T-helper 1 cell treated with Interleukin-12 subunit alpha and Interleukin-12 subunit beta and Interleukin-4 antibody, amounts not matched to agents 30 ng/mL and 1 ng/mL, for 36 hours (primary cell): Measurements from ENCODE around the gene MUC4. TPM values are rescaled to one million over a fixed set of nuclear protein-coding genes. Genes with fewer than 3 reads are reported as not detected.
"Not testable (repeated sequence)": the region's sequence is repeated elsewhere in the genome, so short reads cannot be mapped to it uniquely, and the experiment has no call there.

Experiments
- intact Hi-C: fragments of 100-400 bp; cut with micrococcal nuclease; formaldehyde crosslinking; loops from one replicate; pipeline ENCODE4 v1.15.1; 2024
- total RNA-seq: library from RNA; stranded (reverse); gene quantifications from 2 replicates; pipeline ENCODE4 v1.2.3, GENCODE V29; 2022

MUC4 gene
- total RNA-seq, 1 donor from 2014 or later, result 0.49 TPM

GRCh38 chr3:195746346-195746745, 65.4 kb downstream of the MUC4 start:
- intact Hi-C loops, result loop anchor here (5.0 kb wide), 3 partner anchors 246 to 461 kb away; partner anchors contain the start of gene TFRC

DNA sequence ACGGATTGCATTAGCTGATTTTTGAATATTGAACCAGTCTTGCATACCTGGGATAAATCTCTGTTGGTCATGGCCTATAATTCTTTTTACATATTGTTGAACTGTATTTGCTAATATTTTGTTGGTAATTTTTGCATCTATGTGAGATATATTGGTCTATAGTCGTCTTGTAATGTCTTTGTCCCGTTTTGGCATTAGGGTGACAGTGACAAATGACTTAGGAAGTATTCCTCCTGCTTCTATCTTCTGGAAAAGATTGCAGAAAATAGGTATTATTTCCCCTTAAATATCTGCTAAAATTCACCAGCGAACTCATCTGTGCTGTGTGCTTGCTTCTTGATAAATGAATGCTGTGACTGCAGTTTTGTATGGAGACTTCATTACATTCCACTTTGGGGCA, 67.3 kb downstream of the MUC4 start:
- intact Hi-C loops, result loop anchor here (1.0 kb wide), 1 partner anchor 14 kb away; no protein-coding TSS in a partner anchor

- intact Hi-C loops, result no loop called here
Measured at GRCh38 chr3:195739561-195740111, 72.1 kb downstream of the MUC4 start.

DNA sequence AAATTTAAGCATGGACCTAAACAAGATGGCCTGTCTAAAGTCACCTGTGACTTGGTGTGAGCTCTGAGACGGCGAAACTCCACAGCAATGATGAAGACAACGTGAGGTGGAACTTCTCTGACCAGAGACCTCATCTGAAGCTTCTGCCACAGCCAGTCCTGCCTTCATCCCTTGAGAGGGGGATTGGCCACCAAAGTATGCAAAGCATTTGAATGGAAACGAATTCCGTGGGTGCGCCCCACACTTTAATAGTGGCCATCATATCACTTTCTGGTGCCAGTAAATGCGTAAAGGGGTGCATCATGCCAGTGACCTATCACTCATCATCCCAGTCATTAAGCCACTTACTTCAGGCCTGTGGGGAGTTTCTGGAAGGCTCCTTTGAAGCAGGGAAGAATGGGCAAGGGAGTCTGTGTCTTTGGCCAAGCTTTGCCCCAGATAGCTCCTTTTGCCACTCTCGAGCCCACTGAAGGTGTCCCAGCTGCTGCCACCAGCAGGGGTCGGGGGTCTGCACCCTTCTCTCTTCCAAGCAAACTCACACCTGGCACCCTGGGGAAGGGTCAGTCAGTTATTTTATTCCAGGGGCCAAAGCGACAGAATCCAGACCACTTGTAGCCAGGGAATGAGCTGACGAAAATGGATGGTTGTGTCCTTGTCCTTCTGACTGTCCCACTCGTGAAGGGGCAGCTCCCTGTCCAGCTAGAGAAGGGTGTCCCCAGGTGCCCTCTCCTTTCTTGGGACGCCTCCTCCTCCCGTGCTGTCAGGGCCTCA, 73.3 kb downstream of the MUC4 start:
- intact Hi-C loops, result no loop called here

- intact Hi-C loops, result not testable (repeated sequence)
Measured at GRCh38 chr3:195737782-195738181, 73.9 kb downstream of the MUC4 start.

GRCh38 chr3:195736866-195737490, 74.8 kb downstream of the MUC4 start:
- intact Hi-C loops, result no loop called here

- intact Hi-C loops, result no loop called here
Measured at GRCh38 chr3:195735036-195735695, 76.6 kb downstream of the MUC4 start.

- intact Hi-C loops, result no loop called here
Measured at GRCh38 chr3:195732940-195733339, 78.8 kb downstream of the MUC4 start.

DNA sequence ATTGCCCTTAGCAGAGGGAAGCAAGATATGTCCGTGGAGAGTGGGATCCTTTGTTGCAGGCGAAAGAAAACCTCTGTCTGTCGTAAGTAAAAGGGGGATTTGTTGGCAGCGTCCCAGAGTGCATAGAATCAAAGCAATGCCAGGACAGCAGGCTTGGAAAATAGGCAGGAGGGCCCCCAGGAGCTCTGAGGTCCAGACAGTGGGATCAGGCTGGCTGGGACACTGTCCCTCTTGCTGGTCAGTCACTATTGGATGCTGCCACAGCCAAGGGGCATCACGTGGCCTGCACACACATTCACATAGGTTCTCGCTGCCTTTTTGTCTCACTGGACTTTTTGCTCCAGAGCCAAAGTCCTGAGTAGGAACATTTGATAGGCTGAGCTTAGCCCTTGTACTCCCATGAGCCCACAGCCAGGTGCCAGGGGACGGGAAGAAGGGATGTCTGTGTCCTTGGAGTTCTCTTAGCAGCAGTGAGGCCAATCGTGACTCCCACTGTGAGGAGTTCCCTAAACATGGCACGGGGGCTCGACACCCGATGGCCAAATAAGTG, 80.3 kb downstream of the MUC4 start:
- intact Hi-C loops, result no loop called here

DNA sequence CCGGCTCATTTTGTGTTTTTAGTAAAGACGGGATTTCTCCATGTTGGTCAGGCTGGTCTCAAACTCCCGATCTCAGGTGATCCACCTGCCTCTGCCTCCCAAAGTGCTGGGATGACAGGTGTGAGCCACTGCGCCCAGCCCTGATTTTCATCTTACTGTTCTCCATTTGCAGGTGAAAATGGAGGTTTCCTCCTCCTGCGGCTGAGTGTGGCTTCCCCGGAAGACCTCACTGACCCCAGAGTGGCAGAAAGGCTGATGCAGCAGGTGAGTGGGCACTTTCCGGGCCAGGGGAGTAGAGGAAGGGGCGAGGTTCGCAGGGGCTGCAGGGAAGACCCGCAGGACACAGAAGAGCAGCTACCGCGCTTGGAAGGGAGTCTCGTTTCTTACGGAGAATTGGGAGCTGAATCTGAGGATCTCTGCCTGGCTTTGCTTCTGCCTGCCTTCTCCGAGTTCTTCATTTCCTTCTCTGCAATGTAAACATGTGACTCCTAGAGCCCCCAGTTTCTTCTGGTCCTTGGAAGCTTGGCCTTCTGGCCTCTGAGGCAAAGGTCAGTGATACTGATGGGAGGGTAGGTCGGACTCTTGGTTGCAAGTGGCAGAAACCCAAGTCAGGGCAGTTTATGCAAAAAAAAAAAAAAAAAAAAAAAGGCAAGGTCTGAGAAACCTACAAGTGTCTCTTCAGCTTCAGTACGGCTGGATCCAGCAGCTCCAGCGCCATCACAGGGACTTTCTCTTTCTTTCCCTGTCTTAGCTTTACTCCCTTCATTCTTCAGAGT, 82.1 kb downstream of the MUC4 start:
- intact Hi-C loops, result loop anchor here (1.0 kb wide), 1 partner anchor 15 kb away; no protein-coding TSS in a partner anchor

DNA sequence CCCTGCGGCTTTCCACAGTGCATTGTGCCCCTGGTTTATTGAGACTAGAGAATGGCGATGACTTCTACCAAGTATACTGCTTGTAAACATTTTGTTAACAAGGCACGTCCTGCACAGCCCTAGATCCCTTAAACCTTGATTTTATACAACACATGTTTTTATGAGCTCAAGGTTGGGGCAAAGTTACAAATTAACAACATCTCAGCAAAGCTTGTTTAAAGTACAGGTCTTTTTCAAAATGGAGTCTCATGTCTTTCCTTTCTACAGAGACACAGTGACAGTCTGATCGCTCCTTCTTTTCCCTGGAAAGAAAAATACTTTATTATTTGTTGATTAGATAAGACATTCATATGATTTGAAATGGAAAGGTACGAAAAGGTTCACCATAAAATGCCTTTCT, 82.9 kb downstream of the MUC4 start:
- intact Hi-C loops, result not testable (repeated sequence)

GRCh38 chr3:195727606-195728195, 84.0 kb downstream of the MUC4 start:
- intact Hi-C loops, result no loop called here

GRCh38 chr3:195725916-195726740, 85.6 kb downstream of the MUC4 start:
- intact Hi-C loops, result not testable (repeated sequence)

DNA sequence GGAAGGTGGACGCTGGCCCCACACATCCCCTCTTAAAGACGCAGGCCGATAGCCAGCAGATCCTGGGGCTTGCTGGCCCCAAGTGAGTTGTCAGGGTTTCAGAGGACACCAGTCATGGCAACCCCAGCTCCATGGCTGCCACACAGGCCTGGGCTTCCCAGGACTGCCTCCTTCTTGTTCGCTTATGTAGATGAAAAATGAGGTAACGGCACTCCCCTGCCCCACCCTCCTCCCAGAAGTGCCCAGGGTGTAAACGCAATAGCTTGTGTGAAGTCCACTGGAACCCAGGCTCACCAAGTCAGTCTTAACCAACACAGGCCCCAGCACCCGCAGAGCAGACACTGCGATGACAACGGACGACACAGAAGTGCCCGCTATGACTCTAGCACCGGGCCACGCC, 87.4 kb downstream of the MUC4 start:
- intact Hi-C loops, result not testable (repeated sequence)

DNA sequence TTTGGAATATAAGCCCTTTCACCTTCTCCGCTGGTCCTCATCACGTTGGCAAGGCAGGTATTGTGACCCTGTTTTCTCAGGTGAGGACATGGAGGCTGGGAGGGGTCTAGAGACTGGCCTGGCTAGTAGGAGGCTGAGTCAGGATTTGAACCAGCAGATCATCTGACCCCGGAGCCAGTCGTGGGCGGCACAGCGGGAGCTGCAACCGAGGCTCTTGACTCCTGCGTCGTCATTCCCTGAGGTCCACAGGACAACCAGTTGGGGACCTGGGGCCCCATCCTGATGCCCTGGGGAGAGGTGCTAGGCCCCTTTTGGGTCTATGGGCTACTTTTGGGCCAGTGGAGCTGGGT, 88.8 kb downstream of the MUC4 start:
- intact Hi-C loops, result not testable (repeated sequence)

GRCh38 chr3:195722139-195722995, 89.4 kb downstream of the MUC4 start:
- intact Hi-C loops, result not testable (repeated sequence)

GRCh38 chr3:195720831-195721506, 90.8 kb downstream of the MUC4 start, which contains the start of gene MUC20:
Gene MUC20 (plus strand): TSS chr3:195720978. CDS start chr3:195721008, 30 bp downstream.
- intact Hi-C loops, result not testable (repeated sequence)
